GM10266 (cell line): Measurements from ENCODE around the gene WIF1.

ENCODE experiments used
- DNase-seq: peaks from one replicate; pipeline ENCODE4 v3.0.0; 2012; ENCODE audit errors: extremely low spot score
- CTCF ChIP-seq: IDR thresholded peaks from 2 replicates; pipeline ENCODE4 v1.5.1; 2012; ENCODE audit warnings: mild to moderate bottlenecking, low read depth; ENCODE audit not compliant: control insufficient read depth, insufficient read depth; ENCODE audit errors: missing control alignments

The WIF1 gene

GRCh38 chr12:65039301-65039700, 81.8 kb downstream of the WIF1 start:
- TF ChIP-seq CTCF, result no peak
- no peak for DNase-seq

GRCh38 chr12:65025136-65025535, 96.0 kb downstream of the WIF1 start:
- DNase-seq, result no peak
- TF ChIP-seq CTCF, result no peak

GRCh38 chr12:65023485-65023884, 97.6 kb downstream of the WIF1 start:
- no peak for TF ChIP-seq CTCF
- no peak for DNase-seq

- no peak for DNase-seq
Measured at GRCh38 chr12:65022960-65023359, 98.1 kb downstream of the WIF1 start.

GRCh38 chr12:65022421-65022820, 98.7 kb downstream of the WIF1 start:
- no peak for DNase-seq

More at GRCh38 chr12:65022960-65023359, 98.1 kb downstream of the WIF1 start:
- TF ChIP-seq CTCF, result no peak

GRCh38 chr12:65019696-65020234, 101.3 kb downstream of the WIF1 start:
- no peak for TF ChIP-seq CTCF
- no peak for DNase-seq

More at GRCh38 chr12:65022421-65022820, 98.7 kb downstream of the WIF1 start:
- TF ChIP-seq CTCF, result no peak

GRCh38 chr12:65016881-65017650, 104.0 kb downstream of the WIF1 start:
- no peak for TF ChIP-seq CTCF

More at GRCh38 chr12:65016881-65017650, 104.0 kb downstream of the WIF1 start:
- no peak for DNase-seq
